IMR-90 (cell line): ENCODE measurements around the gene FGGY. TPM values are rescaled to one million over a fixed set of nuclear protein-coding genes. Genes with fewer than 3 reads are reported as not detected.

Experiments
- ATAC-seq: fragments of 200-7000 bp; cut with Tn5 transposase; 2 replicates; pipeline ENCODE4 v1.9.1; 2020; ENCODE audit warnings: low read depth, mild to moderate bottlenecking, moderate library complexity
- BruUV-seq: library from RNA; stranded (reverse); fragments of 400-500 nt; replicated peaks from 2 replicates; lab custom pipeline; 2021; lab: Mats Ljungman, UMichigan
- CTCF ChIA-PET: fragments of 300-600 bp; formaldehyde crosslinking; extraction: SDS; loops from one replicate; lab custom pipeline; 2021; ENCODE audit warnings: antibody characterized with exemption; lab: Yijun Ruan, JAX
- POLR2A ChIA-PET: fragments of 300-600 bp; sonication (Branson Sonifier 250); formaldehyde crosslinking; loops from one replicate; lab custom pipeline; 2022; ENCODE audit warnings: antibody characterized with exemption; ENCODE audit not compliant: unreplicated experiment; lab: Charles Lee
- DNase-seq: peaks from one replicate; pipeline ENCODE4 v3.0.0; 2013
- H2AFZ ChIP-seq: replicated peaks from 2 replicates; pipeline ENCODE3; 2013; ENCODE audit warnings: low read length, mild to moderate bottlenecking; ENCODE audit not compliant: poor library complexity
- H2AK5ac ChIP-seq: 2 replicates; pipeline ENCODE4 v1.6.1; 2013; ENCODE audit warnings: low read depth, low read length, inconsistent platforms
- H2AK9ac ChIP-seq: replicated peaks from 2 replicates; pipeline ENCODE3; 2013; ENCODE audit warnings: mild to moderate bottlenecking, low read depth, low read length, moderate library complexity; ENCODE audit not compliant: poor library complexity
- H2BK120ac ChIP-seq: 2 replicates; pipeline ENCODE4 v1.6.1; 2013; ENCODE audit warnings: low read depth, low read length, inconsistent platforms
- H2BK15ac ChIP-seq: 3 replicates; pipeline ENCODE4 v1.6.1; 2013; ENCODE audit warnings: low read depth, low read length, inconsistent platforms
- H2BK20ac ChIP-seq: 2 replicates; pipeline ENCODE4 v1.6.1; 2013; ENCODE audit warnings: low read depth, mild to moderate bottlenecking, inconsistent platforms, low read length, moderate library complexity
- H2BK5ac ChIP-seq: 2 replicates; pipeline ENCODE4 v1.6.1; 2013; ENCODE audit warnings: mild to moderate bottlenecking, low read depth, low read length, inconsistent platforms; ENCODE audit not compliant: poor library complexity, severe bottlenecking
- H3K14ac ChIP-seq: replicated peaks from 2 replicates; pipeline ENCODE4 v1.6.1; 2013; ENCODE audit warnings: low read depth, low read length, inconsistent platforms
- H3K18ac ChIP-seq: 2 replicates; pipeline ENCODE4 v1.6.1; 2013; ENCODE audit warnings: low read depth, low read length, control low read depth
- H3K23ac ChIP-seq: 2 replicates; pipeline ENCODE4 v1.6.1; 2013; ENCODE audit warnings: low read depth, low read length, inconsistent platforms
- H3K27ac ChIP-seq: 2 replicates; pipeline ENCODE4 v1.5.1; 2013; ENCODE audit warnings: mild to moderate bottlenecking, control low read depth, low read length; ENCODE audit not compliant: insufficient read depth
- H3K27me3 ChIP-seq: 2 replicates; pipeline ENCODE4 v1.6.1; 2013; ENCODE audit warnings: low read length; ENCODE audit not compliant: control insufficient read depth, insufficient read depth
- H3K36me3 ChIP-seq: 2 replicates; pipeline ENCODE4 v1.6.1; 2013; ENCODE audit warnings: low read length, mixed read lengths; ENCODE audit not compliant: control insufficient read depth, insufficient read depth
- H3K4ac ChIP-seq: 2 replicates; pipeline ENCODE4 v1.6.1; 2013; ENCODE audit warnings: low read depth, low read length, inconsistent platforms
- H3K4me1 ChIP-seq: 2 replicates; pipeline ENCODE4 v1.6.1; 2013; ENCODE audit warnings: low read length, mixed read lengths; ENCODE audit not compliant: control insufficient read depth, insufficient read depth
- H3K4me2 ChIP-seq: 2 replicates; pipeline ENCODE4 v1.6.1; 2013; ENCODE audit warnings: low read depth, mild to moderate bottlenecking, control low read depth, low read length, moderate library complexity
- H3K4me3 ChIP-seq: 2 replicates; pipeline ENCODE4 v1.5.1; 2013; ENCODE audit warnings: low read depth, mild to moderate bottlenecking, control low read depth, low read length, moderate library complexity; ENCODE audit not compliant: insufficient read depth
- H3K56ac ChIP-seq: 2 replicates; pipeline ENCODE4 v1.6.1; 2013; ENCODE audit warnings: low read length, inconsistent platforms; ENCODE audit not compliant: insufficient read depth; ENCODE audit errors: extremely low read depth
- H3K79me1 ChIP-seq, 2 experiments: 2 replicates each; pipeline ENCODE4 v1.6.1; 2013; ENCODE audit warnings: low read length in 2 of 2, inconsistent platforms in 1 of 2, low read depth in 1 of 2
- H3K9ac ChIP-seq: 2 replicates; pipeline ENCODE4 v1.6.1; 2013; ENCODE audit warnings: low read depth, low read length, control low read depth
- H3K9me1 ChIP-seq: 2 replicates; pipeline ENCODE4 v1.6.1; 2013; ENCODE audit warnings: low read length, inconsistent platforms; ENCODE audit not compliant: insufficient read depth
- H3K9me3 ChIP-seq: 2 replicates; pipeline ENCODE4 v1.6.1; 2013; ENCODE audit warnings: low read length; ENCODE audit not compliant: control insufficient read depth, insufficient read depth
- H4K20me1 ChIP-seq: 2 replicates; pipeline ENCODE4 v1.6.1; 2013; ENCODE audit warnings: low read length, inconsistent platforms; ENCODE audit not compliant: insufficient read depth
- H4K5ac ChIP-seq: 2 replicates; pipeline ENCODE4 v1.6.1; 2013; ENCODE audit warnings: mild to moderate bottlenecking, low read depth, low read length, control low read depth
- H4K8ac ChIP-seq, 2 experiments: 2 replicates each; pipeline ENCODE4 v1.6.1; 2013; ENCODE audit warnings: low read depth in 2 of 2, low read length in 2 of 2, control low read depth in 1 of 2, inconsistent platforms in 1 of 2
- H4K91ac ChIP-seq: 2 replicates; pipeline ENCODE4 v1.6.1; 2013; ENCODE audit warnings: low read depth, low read length, inconsistent platforms; ENCODE audit not compliant: insufficient read depth
- BHLHE40 ChIP-seq: fragments of 150-350 bp; IDR thresholded peaks from 2 replicates; pipeline ENCODE4 v1.6.1; 2016; ENCODE audit warnings: mild to moderate bottlenecking, low read depth, low read length
- CEBPB ChIP-seq: IDR thresholded peaks from 2 replicates; pipeline ENCODE4 v1.6.1; 2012; ENCODE audit warnings: low read depth, low read length, improper control_type of control experiment
- ELK1 ChIP-seq: fragments of 150-350 bp; IDR thresholded peaks from 2 replicates; pipeline ENCODE4 v1.6.1; 2016; ENCODE audit warnings: low read depth, mild to moderate bottlenecking, low read length, moderate library complexity, borderline replicate concordance
- FOS ChIP-seq: fragments of 150-350 bp; IDR thresholded peaks from 2 replicates; pipeline ENCODE4 v1.6.1; 2016; ENCODE audit warnings: low read depth, low read length
- RAD21 ChIP-seq: IDR thresholded peaks from 2 replicates; pipeline ENCODE4 v1.6.1; 2012; ENCODE audit warnings: low read length, improper control_type of control experiment
- RCOR1 ChIP-seq: IDR thresholded peaks from 2 replicates; pipeline ENCODE4 v1.6.1; 2012; ENCODE audit warnings: mild to moderate bottlenecking, low read length, improper control_type of control experiment; ENCODE audit not compliant: insufficient replicate concordance
- WGBS, 2 experiments: methylation state at CpG; one replicate each; pipeline versions ENCODE4 v1.1.5 to v1.1.7; 2013; ENCODE audit warnings: missing lambda C conversion rate in 2 of 2; ENCODE audit not compliant: insufficient read length in 1 of 2; ENCODE audit errors: extremely low coverage in 2 of 2; 5-methylcytosine and 5-hydroxymethylcytosine counted together
- dilution Hi-C: fragments of 300-500 bp; cut with HindIII; formaldehyde crosslinking; loops from one replicate; pipeline ENCODE4 v1.14.3; 2018; ENCODE audit warnings: low sequenced_read_pairs; ENCODE audit not compliant: unreplicated experiment
- in situ Hi-C: fragments of 300-500 bp; cut with MboI; formaldehyde crosslinking; loops from 3 replicates; pipeline ENCODE4 v1.14.3; 2019; ENCODE audit warnings: low sequenced_read_pairs, inconsistent platforms, mixed read lengths
- intact Hi-C: fragments of 100-400 bp; cut with micrococcal nuclease; formaldehyde crosslinking; loops from 2 replicates; pipeline ENCODE4 v1.10.0; 2022
- polyA plus RNA-seq, 3 experiments: library from polyadenylated mRNA; depleted of rRNA; stranded (reverse); fragments of >200 nt; gene quantifications; 2 replicates each; pipeline ENCODE4 v1.2.3, GENCODE V29; 2012; ENCODE audit warnings: low replicate concordance in 1 of 3
- total RNA-seq: library from RNA; depleted of rRNA; stranded (reverse); fragments of >200 nt; gene quantifications from 2 replicates; pipeline ENCODE4 v1.2.3, GENCODE V29; 2012

The FGGY gene
- total and polyA plus RNA-seq, 2 of the 4 experiments (the other 2 are of a cell fraction), result 5.6 to 14.0 TPM

GRCh38 chr1:59596432-59596831 is 299.5 kb downstream of the FGGY start:
- Histone ChIP-seq H3K9me3 (no peaks in the 10 kb centered on the region), H3K4me3 (no peak overlapping the region), H3K79me1 (no peaks in the 10 kb centered on the region), H4K20me1 (no peaks in the 10 kb centered on the region), H3K9ac (peak overlapping the region; percentile 67), H2BK120ac (peak overlapping the region; percentile 95), H2AFZ (peak overlapping the region; percentile 78), H2AK5ac (peak overlapping the region; percentile 97), H3K4me1 (peaks cover 19% of the 10 kb centered on the region), H4K5ac (peak overlapping the region; percentile 79), H3K14ac (peak overlapping the region; percentile 90), H3K36me3 (no peaks in the 10 kb centered on the region), H3K9me1 (peaks cover 11% of the 10 kb centered on the region), H2BK20ac (peak overlapping the region; percentile 97), H4K91ac (peak overlapping the region; percentile 94), H4K8ac (peak overlapping the region; percentile 58 to 94), H3K23ac (peak overlapping the region; percentile 92), H3K4ac (peak overlapping the region; percentile 96), H2BK15ac (peak overlapping the region; percentile 46; the same call in 2 of the 3 replicates), H3K27me3 (no peaks in the 10 kb centered on the region), H3K56ac (peak overlapping the region; percentile 63), H3K27ac (peak overlapping the region; percentile 96), H2AK9ac (peak overlapping the region; percentile 74), H3K18ac (peak overlapping the region; percentile 97), H2BK5ac (peak overlapping the region; percentile 93), H3K4me2 (peak overlapping the region; percentile 56)
- dilution Hi-C loops, result no loop called here
- ChIA-PET POLR2A (no interaction called here), CTCF (interaction anchor here (1.0 to 1.5 kb wide), 2 partner anchors 9 to 80 kb away, joined by 3 read pairs; no protein-coding TSS in a partner anchor)
- DNase-seq (peak; percentile 95), ATAC-seq (peak; percentile 52)
- no TSS peak for BruUV-seq
- TF ChIP-seq CEBPB (peak; percentile 45; the same call in 1 of the 2 replicates), RCOR1 (no peak), FOS (0 out of 2 replicates have a peak, but pooled peaks have one; percentile 1), BHLHE40 (0 out of 2 replicates have a peak, but pooled peaks have one; percentile 4), ELK1 (no peak), RAD21 (peak; percentile 6; the same call in 1 of the 2 replicates)
- intact Hi-C loops, result loop anchor here (5.0 kb wide), 2 partner anchors 81 to 814 kb away; partner anchors contain the start of gene JUN
- in situ Hi-C loops, result no loop called here
- 100% methylated on average over 1 of the region's 3 CpGs; no CpG with 5 or more reads in 1 of the 2 experiments for WGBS, 2 experiments
